Kidney (tissue), 14 donors: ENCODE data around the gene ZNF625. TPM values are rescaled to one million over a fixed set of nuclear protein-coding genes. Genes with fewer than 3 reads are reported as not detected.

Experiments
- DNase-seq, 5 donors: peaks; one replicate each; pipeline ENCODE4 v3.0.0-alpha.2; 2013 to 2020
- FAIRE-seq: peaks from 2 replicates; lab custom pipeline; 2012; peaks lifted over from hg19 to GRCh38; lab: Jason Lieb, UNC
- H3K27ac ChIP-seq, 2 donors: one replicate each; pipeline ENCODE4 v1.7.0; 2013; ENCODE audit warnings: low read depth in 2 of 2, low read length in 2 of 2, inconsistent platforms in 1 of 2
- H3K27me3 ChIP-seq: one replicate; pipeline ENCODE4 v1.7.1; 2013; ENCODE audit warnings: low read length, inconsistent platforms; ENCODE audit not compliant: control insufficient read depth, insufficient read depth
- H3K36me3 ChIP-seq, 3 donors: one replicate each; pipeline versions ENCODE4 v1.7.0 to v1.7.1; 2013; ENCODE audit warnings: low read length in 3 of 3, control low read depth in 1 of 3, inconsistent platforms in 1 of 3; ENCODE audit not compliant: insufficient read depth in 3 of 3, control insufficient read depth in 2 of 3
- H3K4me1 ChIP-seq, 3 donors: one replicate each; pipeline versions ENCODE4 v1.7.0 to v1.7.1; 2013; ENCODE audit warnings: low read length in 3 of 3, inconsistent platforms in 1 of 3, low read depth in 1 of 3; ENCODE audit not compliant: control insufficient read depth in 2 of 3, insufficient read depth in 2 of 3
- H3K4me3 ChIP-seq, 3 donors: one replicate each; pipeline versions ENCODE4 v1.7.0 to v1.8.1; 2013; ENCODE audit warnings: low read length in 3 of 3, control low read depth in 1 of 3, inconsistent platforms in 1 of 3
- H3K9ac ChIP-seq, 3 donors: one replicate each; pipeline versions ENCODE4 v1.7.0 to v1.7.1; 2013; ENCODE audit warnings: low read length in 3 of 3, control low read depth in 1 of 3, inconsistent platforms in 1 of 3
- H3K9me3 ChIP-seq, 3 donors: one replicate each; pipeline versions ENCODE4 v1.7.0 to v1.7.1; 2013; ENCODE audit warnings: low read length in 3 of 3, control low read depth in 1 of 3, inconsistent platforms in 1 of 3; ENCODE audit not compliant: control insufficient read depth in 2 of 3, insufficient read depth in 1 of 3
- CTCF ChIP-seq: IDR thresholded peaks from 3 replicates; pipeline ENCODE4 v1.5.1; 2012; ENCODE audit warnings: mild to moderate bottlenecking, moderate library complexity, borderline replicate concordance; ENCODE audit not compliant: insufficient read depth; ENCODE audit errors: extremely low read depth
- intact Hi-C: fragments of 100-400 bp; cut with DNase I; formaldehyde crosslinking; loops from one replicate; pipeline ENCODE4 v1.11.1; 2022
- polyA plus RNA-seq: library from polyadenylated mRNA; stranded (reverse); fragments of 350-450 nt; fragmentation: Illumina TruSeq; extraction: RNeasy Lipid Tissue Mini Kit (QIAGEN cat#74804); gene quantifications from one replicate; pipeline ENCODE4 v1.2.3, GENCODE V29; 2014; ENCODE audit warnings: low read depth, low replicate concordance; ENCODE audit not compliant: insufficient read depth
- total RNA-seq: library from RNA; stranded (reverse); fragmentation: NEBNext Ultra II Directional; extraction: Animal tissue kit (Norgen Biotek cat#: 25700); gene quantifications from one replicate; pipeline ENCODE4 v1.2.1, GENCODE V29; 2021
- donor health status: control.
- donor health status: control.
- donor health status: control.
- donor health status: control.
- donor health status: control.
- donor health status: DM: yes; HTN: yes; CAD: no.
- donor health status: Normal renal cell carcinoma (clear cell type).

ZNF625 gene
- total and polyA plus RNA-seq, 2 donors from 2014 or later = 6.1 to 11.4 TPM

DNA sequence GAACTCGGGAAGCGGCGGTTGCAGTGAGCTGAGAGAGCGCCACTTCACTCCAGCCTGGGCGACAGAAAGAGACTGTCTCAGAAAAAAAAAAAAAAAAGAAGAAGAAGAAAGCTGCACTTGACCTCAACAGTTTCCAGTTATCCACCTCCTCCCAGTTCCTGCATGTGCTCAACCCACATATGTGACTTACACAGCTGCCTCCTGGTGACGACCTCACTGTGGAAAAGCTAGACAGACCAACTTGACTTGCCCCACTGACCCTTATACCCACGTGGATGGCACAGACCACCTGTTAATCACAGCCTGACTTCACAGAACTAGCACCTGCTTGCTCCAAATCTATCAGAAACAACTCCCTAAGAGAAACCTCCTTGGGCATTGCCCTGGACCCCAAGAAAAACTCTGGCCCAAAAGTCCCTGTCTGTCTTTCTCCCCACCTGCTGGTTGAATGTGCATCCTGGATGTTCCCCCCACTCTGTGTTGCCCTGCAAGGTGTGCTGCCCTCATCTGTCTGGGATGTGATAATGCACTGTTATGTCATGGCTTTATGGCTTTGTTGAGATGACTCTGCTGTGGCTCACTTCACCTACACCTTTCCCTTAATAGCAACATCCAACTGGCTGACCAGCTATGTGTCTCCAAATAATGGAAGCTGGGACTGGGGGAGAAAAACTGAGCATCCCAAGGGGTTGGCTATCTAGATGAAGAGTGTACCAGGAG lies 19.2 kb downstream of the ZNF625 start:
- H3K9me3 ChIP-seq = peaks cover 10 to 14% (median 12%) of the 10 kb centered on the region in 3 donors
- no peak overlapping the region for H3K9ac ChIP-seq
- no peaks in the 10 kb centered on the region for H3K27me3 ChIP-seq
- H3K36me3 ChIP-seq = peaks cover 14 to 35% (median 25%) of the 10 kb centered on the region in 3 donors
- intact Hi-C loops = no loop called here
- no peak overlapping the region for H3K4me3 ChIP-seq
- TF ChIP-seq CTCF = no peak
- peaks cover 2 to 11% (median 7%) of the 10 kb centered on the region in 3 donors for H3K4me1 ChIP-seq
- no peak overlapping the region for H3K27ac ChIP-seq
- FAIRE-seq = no peak
- DNase-seq = no peak

- DNase-seq = no peak
- TF ChIP-seq CTCF = no peak
- H3K9ac ChIP-seq = no peak overlapping the region
- no peak for FAIRE-seq
- H3K9me3 ChIP-seq = peaks cover 15 to 22% (median 16%) of the 10 kb centered on the region in 3 donors
- H3K4me1 ChIP-seq = no peaks in the 10 kb centered on the region
- peaks cover 18 to 36% (median 27%) of the 10 kb centered on the region in 3 donors for H3K36me3 ChIP-seq
- no peak overlapping the region for H3K4me3 ChIP-seq
- H3K27ac ChIP-seq = no peak overlapping the region
- intact Hi-C loops = no loop called here
- H3K27me3 ChIP-seq = no peaks in the 10 kb centered on the region
These were observed 23.5 kb downstream of the ZNF625 start for GRCh38 chr19:12133069-12133468.

- DNase-seq = no peak
- peak; percentile 80 for FAIRE-seq
- peak; percentile 62 for TF ChIP-seq CTCF
These were observed 29.8 kb downstream of the ZNF625 start for GRCh38 chr19:12126707-12127106.

More at GRCh38 chr19:12126707-12127106, 29.8 kb downstream of the ZNF625 start:
- Histone ChIP-seq H3K9ac (no peak overlapping the region), H3K27me3 (no peaks in the 10 kb centered on the region), H3K4me3 (no peak overlapping the region), H3K27ac (no peak overlapping the region), H3K9me3 (peaks cover 0 to 3% (median 0%) of the 10 kb centered on the region in 3 donors), H3K4me1 (no peaks in the 10 kb centered on the region), H3K36me3 (peaks cover 0 to 2% (median under 1%) of the 10 kb centered on the region in 3 donors)
- intact Hi-C loops = no loop called here
